ENCODE data around the gene SULT2A1. TPM values are rescaled to one million over a fixed set of nuclear protein-coding genes. Genes with fewer than 3 reads are reported as not detected.

SULT2A1 gene
- total and polyA plus RNA-seq, 2 of the 4 experiments (the other 2 are of a cell fraction), result not detected

GRCh38 chr19:47826800-47827199 is 59.3 kb downstream of the SULT2A1 start:
- no peaks in the 10 kb centered on the region for H3K36me3 ChIP-seq (ENCODE audit: control insufficient read depth, insufficient read depth, low read length)
- no peak overlapping the region for H3K4me2 ChIP-seq (ENCODE audit: low read depth, low read length)
- no peaks in the 10 kb centered on the region for H3K79me1 ChIP-seq (ENCODE audit: low read depth in 1 of 2, low read length in 2 of 2)
- no peak overlapping the region for H3K14ac ChIP-seq (replicated peaks; ENCODE audit: low read depth, low read length)
- no peaks in the 10 kb centered on the region for H3K9me1 ChIP-seq (ENCODE audit: insufficient read depth, low read length)
- no peak overlapping the region for H3K18ac ChIP-seq (ENCODE audit: low read depth, low read length)
- no peak overlapping the region for H4K91ac ChIP-seq (ENCODE audit: insufficient read depth, low read depth, low read length)
- no peak for ATAC-seq (ENCODE audit: low read depth)
- no peaks in the 10 kb centered on the region for H3K4me1 ChIP-seq (ENCODE audit: control insufficient read depth, insufficient read depth, low read length)
- no peaks in the 10 kb centered on the region for H4K20me1 ChIP-seq (ENCODE audit: insufficient read depth, low read length)
- no peak overlapping the region for H3K23ac ChIP-seq (ENCODE audit: low read depth, low read length)
- no peak overlapping the region for H3K56ac ChIP-seq (ENCODE audit: extremely low read depth, insufficient read depth, low read length)
- in situ Hi-C loops (cut with MboI; ENCODE audit: low sequenced_read_pairs), result no loop called here
- no peak overlapping the region for H3K27ac ChIP-seq (ENCODE audit: insufficient read depth, low read length)
- H3K4me3 ChIP-seq (ENCODE audit: insufficient read depth, low read depth, low read length), result no peak overlapping the region
- no peak overlapping the region for H4K5ac ChIP-seq (ENCODE audit: low read depth, low read length)
- no peak overlapping the region for H2BK120ac ChIP-seq (ENCODE audit: low read depth, low read length)
- H3K9me3 ChIP-seq (ENCODE audit: control insufficient read depth, insufficient read depth, low read length), result peaks cover 4% of the 10 kb centered on the region
- TF ChIP-seq, protein P1, sequence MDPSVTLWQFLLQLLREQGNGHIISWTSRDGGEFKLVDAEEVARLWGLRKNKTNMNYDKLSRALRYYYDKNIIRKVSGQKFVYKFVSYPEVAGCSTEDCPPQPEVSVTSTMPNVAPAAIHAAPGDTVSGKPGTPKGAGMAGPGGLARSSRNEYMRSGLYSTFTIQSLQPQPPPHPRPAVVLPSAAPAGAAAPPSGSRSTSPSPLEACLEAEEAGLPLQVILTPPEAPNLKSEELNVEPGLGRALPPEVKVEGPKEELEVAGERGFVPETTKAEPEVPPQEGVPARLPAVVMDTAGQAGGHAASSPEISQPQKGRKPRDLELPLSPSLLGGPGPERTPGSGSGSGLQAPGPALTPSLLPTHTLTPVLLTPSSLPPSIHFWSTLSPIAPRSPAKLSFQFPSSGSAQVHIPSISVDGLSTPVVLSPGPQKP (IDR thresholded peaks at IDR 0.05; ENCODE audit: borderline replicate concordance, low read depth, low read length), result no peak
- H2AK9ac ChIP-seq (replicated peaks; ENCODE audit: low read depth, low read length, poor library complexity), result no peak overlapping the region
- H2AK5ac ChIP-seq (ENCODE audit: low read depth, low read length), result no peak overlapping the region
- BruUV-seq (replicated peaks), result no TSS peak
- no peak overlapping the region for H3K9ac ChIP-seq (ENCODE audit: low read depth, low read length)
- H2BK5ac ChIP-seq (ENCODE audit: low read depth, low read length, poor library complexity, severe bottlenecking), result no peak overlapping the region
- H4K8ac ChIP-seq (ENCODE audit: low read depth in 2 of 2, low read length in 2 of 2), result no peak overlapping the region
- no peak overlapping the region for H2BK15ac ChIP-seq (ENCODE audit: low read depth, low read length)
- intact Hi-C loops (cut with micrococcal nuclease), result no loop called here
- dilution Hi-C loops (cut with HindIII; ENCODE audit: low sequenced_read_pairs, unreplicated experiment), result no loop called here
- no peak overlapping the region for H2AFZ ChIP-seq (replicated peaks; ENCODE audit: low read length, poor library complexity)
- peaks cover 13% of the 10 kb centered on the region for H3K27me3 ChIP-seq (ENCODE audit: control insufficient read depth, insufficient read depth, low read length)
- H3K4ac ChIP-seq (ENCODE audit: low read depth, low read length), result no peak overlapping the region
- ChIA-PET CTCF (no interaction called here), POLR2A (ENCODE audit: unreplicated experiment) (no interaction called here)
- no peak for DNase-seq
- H2BK20ac ChIP-seq (ENCODE audit: low read depth, low read length), result no peak overlapping the region
- WGBS, 2 experiments (ENCODE audit: extremely low coverage in 2 of 2, insufficient read length in 1 of 2), result 100% methylated on average over 2 of the region's 6 CpGs; no CpG with 5 or more reads in 1 of the 2 experiments

All from IMR-90 (cell line).